ENCODE measurements around the gene CSNK1G2.

The CSNK1G2 gene

DNA sequence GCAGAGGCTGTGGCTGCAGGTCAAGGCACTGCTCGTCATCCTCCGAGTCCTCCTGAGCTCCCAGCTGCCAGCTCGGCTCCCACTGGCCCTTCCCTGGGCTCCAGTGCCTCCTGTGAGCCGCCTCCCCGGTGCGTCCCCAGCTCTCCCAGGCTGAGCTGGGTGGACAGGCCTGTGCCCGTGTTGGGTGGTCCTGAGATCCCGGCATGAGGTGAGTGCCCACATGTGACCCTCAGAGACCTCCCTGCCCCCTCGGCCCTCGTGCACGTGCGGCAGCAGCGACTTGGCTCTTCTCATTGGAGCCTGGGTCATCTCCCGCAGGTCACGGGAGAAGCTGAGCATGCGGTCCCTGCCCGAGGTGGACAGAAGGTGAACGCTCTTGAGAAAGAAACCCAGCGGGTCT, 20.3 kb upstream of the CSNK1G2 start:
- no peak overlapping the region for H3K27ac ChIP-seq
- TF ChIP-seq ZFX (IDR thresholded peaks at IDR 0.05; ENCODE audit: borderline replicate concordance): no peak
- TF ChIP-seq, protein P1, sequence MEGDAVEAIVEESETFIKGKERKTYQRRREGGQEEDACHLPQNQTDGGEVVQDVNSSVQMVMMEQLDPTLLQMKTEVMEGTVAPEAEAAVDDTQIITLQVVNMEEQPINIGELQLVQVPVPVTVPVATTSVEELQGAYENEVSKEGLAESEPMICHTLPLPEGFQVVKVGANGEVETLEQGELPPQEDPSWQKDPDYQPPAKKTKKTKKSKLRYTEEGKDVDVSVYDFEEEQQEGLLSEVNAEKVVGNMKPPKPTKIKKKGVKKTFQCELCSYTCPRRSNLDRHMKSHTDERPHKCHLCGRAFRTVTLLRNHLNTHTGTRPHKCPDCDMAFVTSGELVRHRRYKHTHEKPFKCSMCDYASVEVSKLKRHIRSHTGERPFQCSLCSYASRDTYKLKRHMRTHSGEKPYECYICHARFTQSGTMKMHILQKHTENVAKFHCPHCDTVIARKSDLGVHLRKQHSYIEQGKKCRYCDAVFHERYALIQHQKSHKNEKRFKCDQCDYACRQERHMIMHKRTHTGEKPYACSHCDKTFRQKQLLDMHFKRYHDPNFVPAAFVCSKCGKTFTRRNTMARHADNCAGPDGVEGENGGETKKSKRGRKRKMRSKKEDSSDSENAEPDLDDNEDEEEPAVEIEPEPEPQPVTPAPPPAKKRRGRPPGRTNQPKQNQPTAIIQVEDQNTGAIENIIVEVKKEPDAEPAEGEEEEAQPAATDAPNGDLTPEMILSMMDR (IDR thresholded peaks at IDR 0.05): no peak

DNA sequence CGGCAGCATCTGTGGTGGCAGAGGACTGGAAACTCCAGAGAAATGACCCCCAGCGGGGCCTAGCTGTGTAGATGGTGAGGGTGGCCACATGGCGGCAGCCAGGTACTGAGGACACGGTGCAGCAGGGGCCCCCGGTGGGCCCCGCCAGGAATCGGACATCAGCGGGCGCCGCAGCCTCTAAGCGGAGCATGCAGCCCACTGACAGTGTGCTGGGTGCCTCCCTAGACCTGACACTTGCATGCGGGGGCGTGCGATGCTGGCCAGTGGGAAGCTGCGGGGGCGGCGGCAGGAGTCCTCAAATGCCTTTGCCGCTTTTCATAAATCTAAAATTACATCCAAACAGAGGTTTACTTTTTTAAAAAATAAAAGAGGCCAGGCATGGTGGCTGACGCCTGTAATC, 19.6 kb upstream of the CSNK1G2 start:
- no peak overlapping the region for H3K27ac ChIP-seq
- no peak for TF ChIP-seq ZFX (IDR thresholded peaks at IDR 0.05; ENCODE audit: borderline replicate concordance)
- TF ChIP-seq, protein P1 (IDR thresholded peaks at IDR 0.05): no peak

DNA sequence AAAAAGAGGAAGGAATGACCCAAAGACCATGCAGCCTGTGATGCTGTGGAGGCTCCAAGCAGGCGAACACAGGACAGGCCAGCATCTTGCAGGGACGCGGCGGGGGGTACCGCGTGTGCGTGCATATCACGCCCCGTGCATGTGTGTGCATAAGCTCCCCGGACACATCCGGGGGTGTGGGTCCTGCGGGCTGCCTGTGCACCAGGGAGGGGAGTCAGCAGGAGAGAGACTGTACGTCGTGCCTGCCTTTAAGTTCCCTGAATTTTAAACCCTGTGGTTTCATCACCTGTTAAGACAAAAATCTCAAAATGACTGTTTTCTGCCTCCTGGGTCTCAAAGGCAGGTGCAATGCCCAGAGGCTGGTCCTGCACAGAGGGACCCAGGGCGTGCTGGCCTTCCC, 19.1 kb upstream of the CSNK1G2 start:
- no peak overlapping the region for H3K27ac ChIP-seq
- TF ChIP-seq, protein P1 (IDR thresholded peaks at IDR 0.05): no peak
- no peak for TF ChIP-seq ZFX (IDR thresholded peaks at IDR 0.05; ENCODE audit: borderline replicate concordance)

DNA sequence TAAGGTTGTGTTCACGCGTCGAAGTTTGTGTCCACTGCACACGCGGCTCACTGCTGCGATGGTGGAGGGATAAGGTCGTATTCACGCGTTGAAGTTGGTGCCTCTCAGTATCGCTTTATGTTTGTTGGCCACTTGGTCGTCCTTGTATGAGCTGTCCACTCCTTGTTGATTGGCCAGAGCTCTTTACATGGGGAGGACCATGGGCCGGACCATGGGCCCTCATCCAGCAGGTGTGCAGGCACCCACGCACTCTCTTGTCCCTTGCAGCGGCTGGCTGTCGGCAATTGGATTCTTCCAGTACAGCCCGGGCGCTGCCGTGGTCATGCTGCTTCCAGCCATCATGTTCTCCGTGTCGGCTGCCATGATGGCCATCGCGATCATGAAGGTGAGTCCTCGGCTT, 18.2 kb upstream of the CSNK1G2 start:
- no peak overlapping the region for H3K27ac ChIP-seq
- no peak for TF ChIP-seq ZFX (IDR thresholded peaks at IDR 0.05; ENCODE audit: borderline replicate concordance)
- TF ChIP-seq, protein P1 (IDR thresholded peaks at IDR 0.05): no peak

DNA sequence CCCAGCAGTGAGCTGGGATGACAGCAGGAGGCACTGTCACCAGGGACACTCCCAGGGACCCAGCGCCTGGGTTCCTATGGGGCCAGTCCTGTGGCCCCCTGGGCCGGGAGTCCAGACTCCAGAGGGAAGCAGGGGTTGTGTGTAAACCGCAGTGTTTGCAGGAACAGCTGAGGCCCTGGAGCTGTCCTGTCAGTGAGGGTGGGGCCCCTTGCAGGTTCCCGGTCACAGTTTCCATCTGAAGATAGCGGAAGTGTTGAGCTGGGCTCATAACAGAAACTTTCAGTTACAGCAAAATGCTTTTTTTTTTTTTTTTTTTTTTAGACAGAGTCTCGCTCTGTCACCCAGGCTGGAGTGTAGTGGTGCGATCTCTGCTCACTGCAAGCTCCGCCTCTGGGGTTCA, 17.7 kb upstream of the CSNK1G2 start:
- H3K27ac ChIP-seq: no peak overlapping the region
- no peak for TF ChIP-seq ZFX (IDR thresholded peaks at IDR 0.05; ENCODE audit: borderline replicate concordance)
- TF ChIP-seq, protein P1 (IDR thresholded peaks at IDR 0.05): no peak

DNA sequence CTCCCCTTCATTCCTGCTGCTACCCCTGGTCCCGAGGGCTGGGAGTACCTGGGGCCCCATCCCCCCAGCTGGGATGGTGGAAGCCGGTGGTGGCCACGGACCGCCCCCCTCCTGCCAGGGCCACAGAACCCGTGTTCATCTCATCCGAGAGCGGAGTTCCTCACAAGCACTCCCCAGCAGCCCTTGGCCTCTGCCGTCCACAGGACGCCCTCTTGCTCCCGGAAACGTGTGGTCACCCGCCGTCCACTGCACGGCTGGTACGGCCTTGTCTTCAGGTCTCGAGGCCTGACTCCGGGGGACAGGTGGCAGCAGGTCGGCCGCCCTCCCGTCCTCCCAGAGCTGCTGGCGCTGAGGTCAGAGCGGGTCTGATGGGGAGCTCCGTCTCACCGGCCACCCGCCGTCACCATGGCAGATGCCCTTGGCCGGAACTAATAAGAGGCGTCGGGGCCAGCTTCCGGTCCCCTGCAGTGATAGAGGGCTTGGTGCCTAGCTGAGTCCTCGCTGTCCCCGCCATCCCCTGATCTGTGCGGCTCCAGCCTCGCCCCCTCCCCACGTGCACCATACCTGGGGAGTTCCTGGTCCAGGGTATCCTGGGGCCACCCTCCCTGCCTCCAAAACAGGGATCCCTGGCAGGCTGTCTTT, 16.5 kb upstream of the CSNK1G2 start:
- TF ChIP-seq ZFX (IDR thresholded peaks at IDR 0.05; ENCODE audit: borderline replicate concordance): no peak
- TF ChIP-seq, protein P1 (IDR thresholded peaks at IDR 0.05): no peak
- no peak overlapping the region for H3K27ac ChIP-seq

DNA sequence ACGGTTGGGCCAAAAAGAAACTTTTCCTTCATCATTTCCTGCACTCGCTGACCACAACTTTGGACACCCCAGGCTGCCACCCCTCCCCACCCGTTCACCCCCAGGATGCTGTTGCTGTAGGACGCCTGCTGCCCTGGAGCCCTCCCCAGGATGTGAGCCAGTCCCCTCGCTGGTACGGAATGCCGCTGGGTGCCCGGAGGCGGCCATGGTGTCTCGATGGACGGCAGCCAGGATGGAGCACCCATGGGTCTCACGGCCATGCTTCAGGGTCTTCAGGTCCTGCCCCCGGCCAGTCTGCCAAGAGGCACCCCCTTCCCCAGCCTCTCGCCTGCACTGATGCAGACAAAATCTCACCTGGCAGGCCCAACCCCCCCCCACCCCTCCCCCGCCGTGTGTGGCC, 15.4 kb upstream of the CSNK1G2 start:
- no peak for TF ChIP-seq ZFX (IDR thresholded peaks at IDR 0.05; ENCODE audit: borderline replicate concordance)
- TF ChIP-seq, protein P1 (IDR thresholded peaks at IDR 0.05): no peak
- no peak overlapping the region for H3K27ac ChIP-seq
